ENCODE measurements around the gene NF1. TPM values are rescaled to one million over a fixed set of nuclear protein-coding genes. Genes with fewer than 3 reads are reported as not detected.
A peak's percentile ranks its signal among the peaks of the same experiment; 100 is the strongest.

Gene NF1
- total RNA-seq, 2 donors from 2014 or later: 33.6 to 39.1 TPM

GRCh38 chr17:31387438-31387837 is 292.7 kb downstream of the NF1 start:
- DNase-seq (ENCODE audit: low spot score in 2 of 2) (no peak), ATAC-seq (no peak)
- Mint-ChIP-seq H3K36me3 (no peaks in the 10 kb centered on the region), H3K27ac (no peak overlapping the region), H3K9me3 (no peaks in the 10 kb centered on the region)

- Mint-ChIP-seq H3K36me3 (no peaks in the 10 kb centered on the region), H3K27ac (no peak overlapping the region), H3K9me3 (no peaks in the 10 kb centered on the region)
- DNase-seq (ENCODE audit: low spot score in 2 of 2): no peak
- no peak for ATAC-seq
These were observed 293.6 kb downstream of the NF1 start for GRCh38 chr17:31388351-31388750.

GRCh38 chr17:31388770-31389656 is 294.2 kb downstream of the NF1 start:
- peak; percentile 46 to 56 for ATAC-seq

GRCh38 chr17:31389657-31390381 is 295.0 kb downstream of the NF1 start:
- Mint-ChIP-seq H3K9me3 (no peaks in the 10 kb centered on the region), H3K36me3 (no peaks in the 10 kb centered on the region), H3K27ac (peak overlapping the region in 1 of 2 donors; percentile 68)
- ATAC-seq (no peak), DNase-seq (ENCODE audit: low spot score in 2 of 2) (no peak)

More at GRCh38 chr17:31388770-31389656, 294.2 kb downstream of the NF1 start:
- Mint-ChIP-seq H3K36me3 (no peaks in the 10 kb centered on the region), H3K9me3 (no peaks in the 10 kb centered on the region), H3K27ac (no peak overlapping the region)
- DNase-seq (ENCODE audit: low spot score in 2 of 2): peak in 1 of 2 donors; percentile 62

- Mint-ChIP-seq H3K9me3 (no peaks in the 10 kb centered on the region), H3K27ac (no peak overlapping the region), H3K36me3 (no peaks in the 10 kb centered on the region)
- DNase-seq (ENCODE audit: low spot score in 2 of 2) (no peak), ATAC-seq (no peak)
These were observed 295.6 kb downstream of the NF1 start for GRCh38 chr17:31390426-31390747.

- no peaks in the 10 kb centered on the region for H3K36me3 Mint-ChIP-seq
- ATAC-seq (peak; percentile 9 to 28), DNase-seq (ENCODE audit: low spot score in 2 of 2) (no peak)
- H3K9me3 Mint-ChIP-seq: no peaks in the 10 kb centered on the region
- no peak overlapping the region for H3K27ac Mint-ChIP-seq
These were observed 296.1 kb downstream of the NF1 start for GRCh38 chr17:31390748-31391495.

GRCh38 chr17:31391496-31391949 is 296.7 kb downstream of the NF1 start, which contains the start of gene RAB11FIP4:
Gene RAB11FIP4 (plus strand): TSS chr17:31391675. CDS start chr17:31391853, 178 bp downstream.
- Mint-ChIP-seq H3K9me3 (no peaks in the 10 kb centered on the region), H3K36me3 (no peaks in the 10 kb centered on the region), H3K27ac (no peak within 1 kb of the TSS)
- DNase-seq (ENCODE audit: low spot score in 2 of 2) (no peak), ATAC-seq (peak; percentile 51 to 64)

- H3K9me3 Mint-ChIP-seq: no peaks in the 10 kb centered on the region
- no peak for ATAC-seq
- H3K27ac Mint-ChIP-seq: no peak overlapping the region
- H3K36me3 Mint-ChIP-seq: no peaks in the 10 kb centered on the region
- no peak for DNase-seq (ENCODE audit: low spot score in 2 of 2)
These were observed 297.5 kb downstream of the NF1 start for GRCh38 chr17:31392002-31392855.

- Mint-ChIP-seq H3K36me3 (no peaks in the 10 kb centered on the region), H3K9me3 (no peaks in the 10 kb centered on the region), H3K27ac (no peak overlapping the region)
- ATAC-seq (no peak), DNase-seq (ENCODE audit: low spot score in 2 of 2) (no peak)
These were observed 298.3 kb downstream of the NF1 start for GRCh38 chr17:31392856-31393748.

GRCh38 chr17:31393749-31394146 is 299.0 kb downstream of the NF1 start:
- Mint-ChIP-seq H3K9me3 (no peaks in the 10 kb centered on the region), H3K27ac (no peak overlapping the region), H3K36me3 (no peaks in the 10 kb centered on the region)
- DNase-seq (ENCODE audit: low spot score in 2 of 2) (no peak), ATAC-seq (no peak)

- H3K36me3 Mint-ChIP-seq: no peaks in the 10 kb centered on the region
- ATAC-seq (no peak), DNase-seq (ENCODE audit: low spot score in 2 of 2) (peak in 1 of 2 donors; percentile 52)
- no peak overlapping the region for H3K27ac Mint-ChIP-seq
- no peaks in the 10 kb centered on the region for H3K9me3 Mint-ChIP-seq
These were observed 299.8 kb downstream of the NF1 start for GRCh38 chr17:31394544-31394943.

- Mint-ChIP-seq H3K27ac (no peak overlapping the region), H3K9me3 (no peaks in the 10 kb centered on the region), H3K36me3 (no peaks in the 10 kb centered on the region)
- no peak for DNase-seq (ENCODE audit: low spot score in 2 of 2)
- ATAC-seq: no peak
These were observed 302.6 kb downstream of the NF1 start for GRCh38 chr17:31397256-31397939.

GRCh38 chr17:31398381-31399311 is 303.9 kb downstream of the NF1 start:
- no peaks in the 10 kb centered on the region for H3K9me3 Mint-ChIP-seq
- H3K36me3 Mint-ChIP-seq: no peaks in the 10 kb centered on the region
- ATAC-seq (no peak), DNase-seq (ENCODE audit: low spot score in 2 of 2) (no peak)
- no peak overlapping the region for H3K27ac Mint-ChIP-seq

- Mint-ChIP-seq H3K36me3 (no peaks in the 10 kb centered on the region), H3K27ac (no peak overlapping the region), H3K9me3 (no peaks in the 10 kb centered on the region)
- ATAC-seq: no peak
- DNase-seq (ENCODE audit: low spot score in 2 of 2): no peak
These were observed 305.7 kb downstream of the NF1 start for GRCh38 chr17:31400481-31400950.
